Calu3 (cell line): ENCODE data around the gene CSF1R. TPM values are rescaled to one million over a fixed set of nuclear protein-coding genes. Genes with fewer than 3 reads are reported as not detected.

Experiments used
- BruUV-seq: library from RNA; stranded (reverse); fragments of 400-500 nt; replicated peaks from 2 replicates; lab custom pipeline; 2021; lab: Mats Ljungman, UMichigan
- CTCF ChIA-PET: fragments of 300-600 bp; sonication (Branson Sonifier 250); formaldehyde crosslinking; loops from one replicate; lab custom pipeline; 2022; ENCODE audit warnings: antibody characterized with exemption; lab: Charles Lee
- DNase-seq: peaks from one replicate; pipeline ENCODE4 v3.0.0; 2022
- H3K27ac Mint-ChIP-seq: one replicate; pipeline ENCODE4 v1.8.0; 2022; ENCODE audit warnings: mixed read lengths; ENCODE audit not compliant: unreplicated experiment
- H3K27me3 Mint-ChIP-seq: one replicate; pipeline ENCODE4 v1.8.0; 2022; ENCODE audit warnings: mixed read lengths; ENCODE audit not compliant: unreplicated experiment
- H3K36me3 Mint-ChIP-seq: one replicate; pipeline ENCODE4 v1.8.0; 2022; ENCODE audit warnings: mild to moderate bottlenecking, moderate library complexity, mixed read lengths; ENCODE audit not compliant: insufficient read depth, unreplicated experiment
- H3K4me1 Mint-ChIP-seq: one replicate; pipeline ENCODE4 v1.8.0; 2022; ENCODE audit warnings: mild to moderate bottlenecking, low read depth, mixed read lengths; ENCODE audit not compliant: unreplicated experiment
- H3K4me3 Mint-ChIP-seq: one replicate; pipeline ENCODE4 v1.8.0; 2022; ENCODE audit warnings: mild to moderate bottlenecking, low read depth, moderate library complexity, mixed read lengths; ENCODE audit not compliant: unreplicated experiment
- H3K9me3 Mint-ChIP-seq: one replicate; pipeline ENCODE4 v1.8.0; 2022; ENCODE audit warnings: low read depth, mixed read lengths; ENCODE audit not compliant: unreplicated experiment
- intact Hi-C: fragments of 100-400 bp; cut with micrococcal nuclease; formaldehyde crosslinking; loops from one replicate; pipeline ENCODE4 v1.10.0; 2022; ENCODE audit not compliant: unreplicated experiment
- total RNA-seq: library from RNA; stranded (reverse); gene quantifications from 2 replicates; pipeline ENCODE4 v1.2.3, GENCODE V29; 2022
- TF ChIP-seq, protein P1 (sequence below): fragments of 200-600 bp; IDR thresholded peaks from one replicate; pipeline ENCODE4 v1.8.0; 2022; ENCODE audit warnings: antibody characterized with exemption; ENCODE audit not compliant: unreplicated experiment

CSF1R gene
- total RNA-seq, 1 experiment from 2014 or later: not detected

DNA sequence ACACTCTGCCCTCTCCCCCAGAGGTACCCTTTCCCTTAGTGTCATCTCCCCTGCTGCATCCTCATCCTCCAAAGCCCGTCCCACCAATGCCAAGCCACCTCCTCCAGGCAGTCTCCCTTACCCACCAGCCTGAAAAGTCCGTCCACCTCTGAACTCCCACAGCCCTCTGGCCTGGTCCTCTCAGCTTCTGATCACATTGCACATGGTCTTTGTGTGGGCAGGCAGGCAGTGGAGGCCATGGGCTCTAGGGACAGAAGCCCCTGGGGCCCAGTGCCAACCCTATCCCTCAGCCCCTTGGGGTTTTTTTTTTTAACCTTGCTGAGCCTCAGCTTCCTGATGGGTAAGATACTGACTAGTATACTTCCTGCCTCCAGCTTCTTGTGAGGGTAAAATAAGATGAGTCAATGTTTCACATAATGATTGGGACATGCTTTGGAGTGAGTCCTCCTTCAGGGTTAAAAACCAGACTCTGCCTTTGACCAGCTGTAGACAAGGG, 19.4 kb downstream of the CSF1R start:
- no peak for DNase-seq
- intact Hi-C loops: no loop called here
- TF ChIP-seq, protein P1, sequence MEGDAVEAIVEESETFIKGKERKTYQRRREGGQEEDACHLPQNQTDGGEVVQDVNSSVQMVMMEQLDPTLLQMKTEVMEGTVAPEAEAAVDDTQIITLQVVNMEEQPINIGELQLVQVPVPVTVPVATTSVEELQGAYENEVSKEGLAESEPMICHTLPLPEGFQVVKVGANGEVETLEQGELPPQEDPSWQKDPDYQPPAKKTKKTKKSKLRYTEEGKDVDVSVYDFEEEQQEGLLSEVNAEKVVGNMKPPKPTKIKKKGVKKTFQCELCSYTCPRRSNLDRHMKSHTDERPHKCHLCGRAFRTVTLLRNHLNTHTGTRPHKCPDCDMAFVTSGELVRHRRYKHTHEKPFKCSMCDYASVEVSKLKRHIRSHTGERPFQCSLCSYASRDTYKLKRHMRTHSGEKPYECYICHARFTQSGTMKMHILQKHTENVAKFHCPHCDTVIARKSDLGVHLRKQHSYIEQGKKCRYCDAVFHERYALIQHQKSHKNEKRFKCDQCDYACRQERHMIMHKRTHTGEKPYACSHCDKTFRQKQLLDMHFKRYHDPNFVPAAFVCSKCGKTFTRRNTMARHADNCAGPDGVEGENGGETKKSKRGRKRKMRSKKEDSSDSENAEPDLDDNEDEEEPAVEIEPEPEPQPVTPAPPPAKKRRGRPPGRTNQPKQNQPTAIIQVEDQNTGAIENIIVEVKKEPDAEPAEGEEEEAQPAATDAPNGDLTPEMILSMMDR: no peak
- no peak overlapping the region for H3K27ac Mint-ChIP-seq
- H3K4me3 Mint-ChIP-seq: no peak overlapping the region
- no peaks in the 10 kb centered on the region for H3K9me3 Mint-ChIP-seq
- no peaks in the 10 kb centered on the region for H3K36me3 Mint-ChIP-seq
- peaks cover 8% of the 10 kb centered on the region for H3K4me1 Mint-ChIP-seq
- BruUV-seq: no TSS peak
- H3K27me3 Mint-ChIP-seq: peaks cover 55% of the 10 kb centered on the region
- CTCF ChIA-PET: interaction anchor here (0.7 kb wide), 1 partner anchor 30 kb away, joined by 4 read pairs; no protein-coding TSS in a partner anchor

DNA sequence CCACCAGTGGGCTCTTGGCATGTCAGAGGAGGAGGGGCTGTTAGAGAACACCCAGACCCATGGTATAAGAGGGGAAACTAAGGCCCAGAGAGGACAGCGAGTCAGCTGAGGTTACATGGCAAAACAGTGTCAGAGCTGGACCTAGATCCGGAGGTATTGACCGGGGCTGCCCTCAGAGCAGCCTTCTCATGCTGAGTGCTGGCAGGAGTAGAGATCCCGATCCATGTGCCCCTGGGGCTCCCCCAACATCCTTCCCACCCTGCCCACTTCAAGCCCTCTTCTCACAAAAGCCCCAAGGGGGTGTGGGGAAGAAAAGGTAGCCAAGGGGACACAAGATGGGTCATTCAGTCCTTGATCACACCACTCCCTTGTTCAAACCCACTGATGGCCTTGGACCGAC, 19.9 kb downstream of the CSF1R start:
- BruUV-seq: no TSS peak
- DNase-seq: no peak
- Mint-ChIP-seq H3K36me3 (no peaks in the 10 kb centered on the region), H3K27me3 (peaks cover 59% of the 10 kb centered on the region), H3K4me1 (peaks cover 8% of the 10 kb centered on the region), H3K27ac (no peak overlapping the region), H3K4me3 (no peak overlapping the region), H3K9me3 (no peaks in the 10 kb centered on the region)
- CTCF ChIA-PET: no interaction called here
- intact Hi-C loops: no loop called here
- TF ChIP-seq, protein P1: no peak

DNA sequence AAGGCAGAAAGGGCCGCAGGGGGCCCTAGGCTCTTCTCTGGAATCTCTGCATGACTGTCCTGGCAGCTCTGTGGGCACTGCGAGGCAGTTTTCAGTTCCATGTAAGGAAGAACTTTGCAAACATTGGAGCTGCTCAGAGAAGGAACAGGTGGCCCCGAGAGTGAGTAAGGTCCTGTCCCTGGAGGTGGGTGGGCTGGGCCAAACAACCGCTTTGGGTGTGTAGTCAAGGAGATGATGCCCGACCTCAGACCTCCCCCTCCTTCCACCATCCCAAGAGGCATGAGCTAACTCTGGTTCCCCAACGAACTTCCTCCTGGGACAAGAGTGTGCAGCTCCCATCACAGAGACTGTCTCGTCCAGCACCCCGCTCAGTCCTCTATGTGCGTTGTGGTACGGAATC, 20.5 kb downstream of the CSF1R start:
- intact Hi-C loops: no loop called here
- BruUV-seq: no TSS peak
- DNase-seq: no peak
- CTCF ChIA-PET: interaction anchor here (0.8 kb wide), 1 partner anchor 9 kb away, joined by 3 read pairs; no protein-coding TSS in a partner anchor
- H3K36me3 Mint-ChIP-seq: no peaks in the 10 kb centered on the region
- peaks cover 59% of the 10 kb centered on the region for H3K27me3 Mint-ChIP-seq
- no peak overlapping the region for H3K27ac Mint-ChIP-seq
- H3K9me3 Mint-ChIP-seq: no peaks in the 10 kb centered on the region
- H3K4me3 Mint-ChIP-seq: no peak overlapping the region
- peaks cover 8% of the 10 kb centered on the region for H3K4me1 Mint-ChIP-seq
- TF ChIP-seq, protein P1: no peak

DNA sequence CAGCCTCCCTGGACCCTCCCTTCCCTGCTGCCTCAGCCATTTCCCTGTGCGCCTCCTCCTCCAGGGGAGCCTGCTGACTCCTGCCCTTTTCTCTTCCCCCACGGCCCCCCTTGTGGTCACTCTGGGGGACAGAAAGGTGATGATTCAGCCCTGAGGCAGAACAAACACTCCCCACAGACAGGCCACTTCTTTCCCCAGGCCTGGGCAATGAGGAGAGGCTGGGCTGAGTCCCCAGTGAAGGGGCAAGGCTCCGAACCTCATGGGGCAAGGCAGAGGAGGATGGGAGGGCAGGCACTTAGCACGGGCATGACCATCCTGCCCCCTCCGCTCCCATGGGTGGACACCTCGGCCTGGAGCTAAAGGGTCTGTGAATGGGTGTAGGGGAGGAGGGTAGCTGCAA, 21.0 kb downstream of the CSF1R start:
- no peaks in the 10 kb centered on the region for H3K36me3 Mint-ChIP-seq
- intact Hi-C loops: no loop called here
- DNase-seq: no peak
- H3K9me3 Mint-ChIP-seq: no peaks in the 10 kb centered on the region
- CTCF ChIA-PET: interaction anchor here (0.8 kb wide), 1 partner anchor 9 kb away, joined by 3 read pairs; no protein-coding TSS in a partner anchor
- TF ChIP-seq, protein P1: no peak
- no TSS peak for BruUV-seq
- no peak overlapping the region for H3K4me3 Mint-ChIP-seq
- H3K27ac Mint-ChIP-seq: no peak overlapping the region
- H3K27me3 Mint-ChIP-seq: peaks cover 59% of the 10 kb centered on the region
- peaks cover 8% of the 10 kb centered on the region for H3K4me1 Mint-ChIP-seq
